H1 (cell line): ENCODE measurements around the gene RIMBP2.

Source experiments
- GABPA ChIP-seq: IDR thresholded peaks from 2 replicates; pipeline ENCODE4 v1.6.1; 2011; ENCODE audit warnings: mild to moderate bottlenecking, low read length, moderate library complexity, borderline replicate concordance; ENCODE audit not compliant: insufficient read depth
- TF ChIP-seq, protein P1 (sequence below), 3 experiments: IDR thresholded peaks; 1 replicate in 2 of 3; 2 replicates in 1 of 3; pipeline versions ENCODE4 v1.5.1 to v1.6.1; 2011; ENCODE audit warnings: low read length in 3 of 3, mild to moderate bottlenecking in 3 of 3, inconsistent platforms in 2 of 3, low read depth in 1 of 3, moderate library complexity in 1 of 3; ENCODE audit not compliant: insufficient read depth in 1 of 3; ENCODE audit errors: control extremely low read depth in 1 of 3

DNA sequence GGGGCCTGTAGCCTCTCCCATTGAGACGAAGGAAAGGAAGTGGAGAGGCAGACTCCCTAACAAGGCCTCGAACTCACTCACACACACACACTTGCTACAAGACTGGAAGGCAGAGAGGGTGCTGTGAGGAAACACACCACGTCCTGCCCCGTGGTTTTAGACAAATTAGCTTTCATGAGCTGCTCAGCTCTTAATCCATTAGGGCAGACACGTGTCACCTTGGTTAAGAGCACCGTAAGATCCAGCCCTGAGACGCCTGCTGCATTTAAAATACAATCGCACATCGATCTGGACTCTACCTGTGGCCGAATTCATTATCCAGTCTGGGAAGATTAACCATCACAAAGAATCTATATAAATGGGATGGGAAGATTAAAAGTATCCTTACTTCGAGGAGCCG, 72.0 kb downstream of the RIMBP2 start:
- no peak for TF ChIP-seq GABPA
- TF ChIP-seq, protein P1, sequence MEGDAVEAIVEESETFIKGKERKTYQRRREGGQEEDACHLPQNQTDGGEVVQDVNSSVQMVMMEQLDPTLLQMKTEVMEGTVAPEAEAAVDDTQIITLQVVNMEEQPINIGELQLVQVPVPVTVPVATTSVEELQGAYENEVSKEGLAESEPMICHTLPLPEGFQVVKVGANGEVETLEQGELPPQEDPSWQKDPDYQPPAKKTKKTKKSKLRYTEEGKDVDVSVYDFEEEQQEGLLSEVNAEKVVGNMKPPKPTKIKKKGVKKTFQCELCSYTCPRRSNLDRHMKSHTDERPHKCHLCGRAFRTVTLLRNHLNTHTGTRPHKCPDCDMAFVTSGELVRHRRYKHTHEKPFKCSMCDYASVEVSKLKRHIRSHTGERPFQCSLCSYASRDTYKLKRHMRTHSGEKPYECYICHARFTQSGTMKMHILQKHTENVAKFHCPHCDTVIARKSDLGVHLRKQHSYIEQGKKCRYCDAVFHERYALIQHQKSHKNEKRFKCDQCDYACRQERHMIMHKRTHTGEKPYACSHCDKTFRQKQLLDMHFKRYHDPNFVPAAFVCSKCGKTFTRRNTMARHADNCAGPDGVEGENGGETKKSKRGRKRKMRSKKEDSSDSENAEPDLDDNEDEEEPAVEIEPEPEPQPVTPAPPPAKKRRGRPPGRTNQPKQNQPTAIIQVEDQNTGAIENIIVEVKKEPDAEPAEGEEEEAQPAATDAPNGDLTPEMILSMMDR (IDR thresholded peaks at IDR 0.05; ENCODE audit: control extremely low read depth in 1 of 3, insufficient read depth in 1 of 3, low read depth in 1 of 3, low read length in 3 of 3), result no peak
